ENCODE results near the gene NOS2. TPM values are rescaled to one million over a fixed set of nuclear protein-coding genes. Genes with fewer than 3 reads are reported as not detected.

The NOS2 gene
- polyA plus RNA-seq, 1 experiment = not detected

DNA sequence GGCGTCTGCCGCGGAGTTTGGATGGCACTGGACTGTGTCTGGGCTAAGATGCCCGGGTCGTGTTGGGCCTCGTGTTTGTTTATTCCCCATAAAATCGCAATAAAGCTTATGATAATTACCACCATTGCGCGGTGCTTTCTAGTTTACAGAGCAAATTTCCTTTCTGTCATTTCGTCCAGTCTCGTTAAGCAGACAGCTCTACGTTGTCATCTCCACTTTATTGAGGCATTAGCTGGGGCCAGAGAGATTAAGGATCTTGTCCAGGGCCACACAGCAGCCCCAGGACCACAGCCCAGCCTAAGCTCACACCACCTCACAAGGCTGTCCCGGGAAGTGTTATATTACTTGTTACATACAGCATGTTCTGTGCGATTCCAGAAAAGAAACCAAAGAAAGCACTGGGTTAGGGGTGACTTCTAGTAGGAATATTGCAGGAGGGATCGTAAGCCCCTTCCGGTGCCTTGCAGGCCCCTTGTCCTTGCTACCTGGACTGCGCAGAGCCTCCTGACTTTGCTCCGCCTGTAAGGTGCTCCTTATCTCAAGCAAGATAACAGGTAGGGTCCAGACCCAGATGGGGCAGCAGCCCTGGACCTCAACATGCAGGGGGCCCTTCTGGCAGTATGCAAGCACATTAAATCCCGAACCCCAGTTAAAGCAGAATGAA is 6.3 kb downstream of the NOS2 start:
- ChIA-PET CTCF (interaction anchor here (1.2 to 4.9 kb wide), 2 partner anchors 11 to 86 kb away, joined by 3 to 30 read pairs; no protein-coding TSS in a partner anchor), POLR2A (no interaction called here)
- H3K4me3 ChIP-seq (ENCODE audit: low read depth, low read length) = 0 out of 2 replicates have a peak overlapping the region, but pooled peaks have one; percentile 14
- peaks cover 21% of the 10 kb centered on the region for H3K27me3 ChIP-seq (ENCODE audit: control insufficient read depth, insufficient read depth, low read length)
- no peak for DNase-seq (ENCODE audit: low read depth, low spot score)
- H3K27ac ChIP-seq (ENCODE audit: low read depth, low read length) = no peak overlapping the region
- TF ChIP-seq, protein P1, sequence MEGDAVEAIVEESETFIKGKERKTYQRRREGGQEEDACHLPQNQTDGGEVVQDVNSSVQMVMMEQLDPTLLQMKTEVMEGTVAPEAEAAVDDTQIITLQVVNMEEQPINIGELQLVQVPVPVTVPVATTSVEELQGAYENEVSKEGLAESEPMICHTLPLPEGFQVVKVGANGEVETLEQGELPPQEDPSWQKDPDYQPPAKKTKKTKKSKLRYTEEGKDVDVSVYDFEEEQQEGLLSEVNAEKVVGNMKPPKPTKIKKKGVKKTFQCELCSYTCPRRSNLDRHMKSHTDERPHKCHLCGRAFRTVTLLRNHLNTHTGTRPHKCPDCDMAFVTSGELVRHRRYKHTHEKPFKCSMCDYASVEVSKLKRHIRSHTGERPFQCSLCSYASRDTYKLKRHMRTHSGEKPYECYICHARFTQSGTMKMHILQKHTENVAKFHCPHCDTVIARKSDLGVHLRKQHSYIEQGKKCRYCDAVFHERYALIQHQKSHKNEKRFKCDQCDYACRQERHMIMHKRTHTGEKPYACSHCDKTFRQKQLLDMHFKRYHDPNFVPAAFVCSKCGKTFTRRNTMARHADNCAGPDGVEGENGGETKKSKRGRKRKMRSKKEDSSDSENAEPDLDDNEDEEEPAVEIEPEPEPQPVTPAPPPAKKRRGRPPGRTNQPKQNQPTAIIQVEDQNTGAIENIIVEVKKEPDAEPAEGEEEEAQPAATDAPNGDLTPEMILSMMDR (IDR thresholded peaks at IDR 0.05; ENCODE audit: low read depth, low read length) = no peak
- H3K9me3 ChIP-seq (ENCODE audit: control insufficient read depth, insufficient read depth, low read length) = no peaks in the 10 kb centered on the region

DNA sequence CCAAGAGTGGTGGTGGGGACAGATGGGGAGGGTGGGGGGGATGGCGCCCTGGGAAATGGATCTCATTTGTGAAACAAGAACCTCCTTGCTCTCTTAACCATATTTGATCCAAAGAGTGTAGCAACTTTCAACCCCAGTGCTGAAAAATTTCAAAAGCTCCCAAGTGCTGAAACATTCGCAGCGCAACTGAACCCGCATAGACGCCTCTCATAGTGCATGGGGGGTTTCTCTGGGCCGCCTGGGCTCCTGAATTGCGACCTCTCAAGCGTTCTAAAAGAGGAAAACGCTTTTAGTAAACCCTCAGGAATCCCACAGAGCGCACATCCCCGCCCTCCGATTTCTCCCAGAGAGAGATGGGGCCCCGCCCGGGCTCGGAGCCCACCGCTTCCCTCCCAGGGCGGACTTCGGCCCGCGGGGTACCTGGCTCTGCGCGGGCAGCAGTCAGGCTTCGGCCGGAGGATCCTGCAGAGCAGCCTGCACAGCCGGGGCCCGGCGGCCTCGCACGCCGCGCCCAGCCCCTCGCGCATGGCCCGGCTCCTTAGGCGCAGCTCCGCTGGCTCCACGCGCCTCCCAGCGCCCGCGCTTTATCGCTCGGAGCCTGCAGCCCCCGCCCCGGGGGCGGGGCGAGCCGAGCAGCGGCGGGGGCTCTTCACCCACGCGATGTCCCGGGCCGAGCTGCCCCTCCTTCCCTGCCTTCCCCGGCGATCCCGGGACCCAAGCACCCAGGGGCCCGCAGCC is 7.0 kb downstream of the NOS2 start:
- H3K27me3 ChIP-seq (ENCODE audit: control insufficient read depth, insufficient read depth, low read length) = peaks cover 21% of the 10 kb centered on the region
- DNase-seq (ENCODE audit: low read depth, low spot score) = no peak
- 0 out of 2 replicates have a peak overlapping the region, but pooled peaks have one; percentile 14 for H3K4me3 ChIP-seq (ENCODE audit: low read depth, low read length)
- CTCF ChIA-PET = interaction anchor here (1.2 to 4.9 kb wide), 2 partner anchors 12 to 87 kb away, joined by 3 to 30 read pairs; no protein-coding TSS in a partner anchor
- no peak overlapping the region for H3K27ac ChIP-seq (ENCODE audit: low read depth, low read length)
- no peaks in the 10 kb centered on the region for H3K9me3 ChIP-seq (ENCODE audit: control insufficient read depth, insufficient read depth, low read length)
- TF ChIP-seq, protein P1 (IDR thresholded peaks at IDR 0.05; ENCODE audit: low read depth, low read length) = no peak
- POLR2A ChIA-PET = no interaction called here

DNA sequence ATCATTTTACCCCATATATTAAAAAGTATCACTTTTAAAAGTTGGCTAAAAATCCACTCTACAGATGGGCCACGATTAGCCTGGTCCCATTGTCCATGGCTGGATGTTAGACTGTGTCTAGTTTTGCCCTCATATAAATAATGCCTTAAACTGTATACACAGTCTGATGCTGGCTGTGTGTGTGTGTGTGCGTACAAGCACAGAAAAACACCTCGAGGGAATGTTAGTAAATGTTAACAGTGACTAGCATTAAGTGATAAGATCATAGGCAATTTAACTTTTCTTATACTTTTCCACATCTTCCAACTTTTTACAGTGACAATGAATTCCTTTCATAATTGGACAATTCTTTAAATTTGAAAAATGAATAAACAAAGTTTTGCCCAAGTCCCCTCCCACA is 8.2 kb downstream of the NOS2 start:
- no peak overlapping the region for H3K27ac ChIP-seq (ENCODE audit: low read depth, low read length)
- TF ChIP-seq, protein P1 (IDR thresholded peaks at IDR 0.05; ENCODE audit: low read depth, low read length) = no peak
- H3K9me3 ChIP-seq (ENCODE audit: control insufficient read depth, insufficient read depth, low read length) = no peaks in the 10 kb centered on the region
- ChIA-PET POLR2A (no interaction called here), CTCF (no interaction called here)
- H3K4me3 ChIP-seq (ENCODE audit: low read depth, low read length) = no peak overlapping the region
- H3K27me3 ChIP-seq (ENCODE audit: control insufficient read depth, insufficient read depth, low read length) = peaks cover 21% of the 10 kb centered on the region
- no peak for DNase-seq (ENCODE audit: low read depth, low spot score)

DNA sequence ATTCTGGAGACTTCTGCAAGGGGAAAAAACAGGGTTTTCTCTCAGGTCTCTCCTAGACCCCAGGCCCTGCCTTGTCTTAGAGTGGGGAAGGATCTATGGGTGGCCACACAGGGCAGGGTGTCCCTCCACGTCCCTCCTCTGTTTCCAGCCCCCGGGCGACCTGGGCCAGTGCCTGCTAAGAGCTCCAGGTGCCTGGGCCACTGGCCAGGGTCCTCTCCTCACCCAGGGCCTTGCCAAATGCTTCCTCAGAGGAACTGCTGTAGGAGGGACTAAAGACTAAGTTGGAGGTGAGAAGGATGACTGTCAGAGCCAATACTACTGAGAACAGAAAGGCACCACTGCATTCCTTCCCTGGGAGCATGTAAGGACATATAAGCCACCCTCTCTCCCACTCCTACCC is 11.4 kb downstream of the NOS2 start:
- no peaks in the 10 kb centered on the region for H3K9me3 ChIP-seq (ENCODE audit: control insufficient read depth, insufficient read depth, low read length)
- POLR2A ChIA-PET = no interaction called here
- no peak overlapping the region for H3K4me3 ChIP-seq (ENCODE audit: low read depth, low read length)
- H3K27ac ChIP-seq (ENCODE audit: low read depth, low read length) = no peak overlapping the region
- TF ChIP-seq, protein P1 (IDR thresholded peaks at IDR 0.05; ENCODE audit: low read depth, low read length) = no peak
- peaks cover 12% of the 10 kb centered on the region for H3K27me3 ChIP-seq (ENCODE audit: control insufficient read depth, insufficient read depth, low read length)
- DNase-seq (ENCODE audit: low read depth, low spot score) = no peak
- CTCF ChIA-PET = no interaction called here

Measured in AG04450 (cell line).